GM23338 (cell line): ENCODE measurements around the gene LRRC28. TPM values are rescaled to one million over a fixed set of nuclear protein-coding genes. Genes with fewer than 3 reads are reported as not detected.

Source experiments
- ATAC-seq: fragments of 200-7000 bp; cut with Tn5 transposase; 3 replicates; pipeline ENCODE4 v1.9.1; 2020
- DNase-seq: peaks from one replicate; pipeline ENCODE4 v3.0.0-alpha.2; 2015; ENCODE audit warnings: low spot score
- H2AFZ ChIP-seq: fragments of 200-600 bp; sonication (generic); 2 replicates; pipeline ENCODE4 v1.8.0; 2016; ENCODE audit warnings: antibody characterized with exemption, mild to moderate bottlenecking, moderate library complexity
- H3F3A ChIP-seq: fragments of 200-600 bp; sonication (generic); replicated peaks from 2 replicates; pipeline ENCODE4 v1.8.0; 2017; ENCODE audit warnings: antibody characterized with exemption, mixed run types, low read depth
- H3K27ac ChIP-seq: fragments of 200-600 bp; sonication (generic); 2 replicates; pipeline ENCODE4 v1.6.1; 2016; ENCODE audit warnings: low read depth
- H3K27me3 ChIP-seq: fragments of 200-600 bp; sonication (generic); 2 replicates; pipeline ENCODE4 v1.8.0; 2016; ENCODE audit warnings: mild to moderate bottlenecking, mixed run types, moderate library complexity; ENCODE audit not compliant: insufficient read depth
- H3K36me3 ChIP-seq: fragments of 200-600 bp; sonication (generic); 2 replicates; pipeline ENCODE4 v1.8.0; 2016; ENCODE audit warnings: mild to moderate bottlenecking; ENCODE audit not compliant: insufficient read depth
- H3K4me1 ChIP-seq: fragments of 200-600 bp; sonication (generic); 2 replicates; pipeline ENCODE4 v1.8.0; 2016; ENCODE audit warnings: mild to moderate bottlenecking, moderate library complexity; ENCODE audit not compliant: insufficient read depth
- H3K4me2 ChIP-seq: fragments of 200-600 bp; sonication (generic); 2 replicates; pipeline ENCODE4 v1.7.1; 2017; ENCODE audit warnings: mixed run types
- H3K4me3 ChIP-seq: fragments of 200-600 bp; sonication (generic); 2 replicates; pipeline ENCODE4 v1.6.1; 2016; ENCODE audit warnings: mixed run types
- H3K79me2 ChIP-seq: fragments of 200-600 bp; sonication (generic); replicated peaks from 2 replicates; pipeline ENCODE4 v1.8.0; 2017; ENCODE audit warnings: mild to moderate bottlenecking; ENCODE audit not compliant: insufficient read depth
- H3K9me2 ChIP-seq: fragments of 200-600 bp; sonication (generic); 2 replicates; pipeline ENCODE4 v1.8.0; 2017; ENCODE audit not compliant: insufficient read depth
- H4K20me1 ChIP-seq: fragments of 200-600 bp; sonication (generic); replicated peaks from 2 replicates; pipeline ENCODE4 v1.8.0; 2017; ENCODE audit warnings: mild to moderate bottlenecking; ENCODE audit not compliant: insufficient read depth
- H3K27ac Mint-ChIP-seq: 2 replicates; pipeline ENCODE4 v1.8.0; 2020; ENCODE audit warnings: inconsistent platforms, mild to moderate bottlenecking, moderate library complexity, mixed read lengths
- H3K27me3 Mint-ChIP-seq: 3 replicates; pipeline ENCODE4 v1.8.0; 2022; ENCODE audit warnings: low read depth, mild to moderate bottlenecking, moderate library complexity, mixed read lengths, inconsistent platforms; ENCODE audit not compliant: insufficient read depth, poor library complexity
- H3K36me3 Mint-ChIP-seq: 3 replicates; pipeline ENCODE4 v1.8.0; 2021; ENCODE audit warnings: low read depth, mild to moderate bottlenecking, inconsistent platforms, moderate library complexity, mixed read lengths
- H3K4me1 Mint-ChIP-seq: 3 replicates; pipeline ENCODE4 v1.8.0; 2020; ENCODE audit warnings: mild to moderate bottlenecking, inconsistent platforms, mixed read lengths
- H3K4me3 Mint-ChIP-seq: 3 replicates; pipeline ENCODE4 v1.8.0; 2021; ENCODE audit warnings: moderate library complexity, mild to moderate bottlenecking, inconsistent platforms, mixed read lengths
- H3K9me3 Mint-ChIP-seq: 3 replicates; pipeline ENCODE4 v1.8.0; 2020; ENCODE audit warnings: moderate library complexity, mild to moderate bottlenecking, inconsistent platforms, mixed read lengths
- CREB1 ChIP-seq: fragments of 250-450 bp; sonication (Bioruptor Pico); IDR thresholded peaks from 2 replicates; pipeline ENCODE4 v1.5.0; 2020; ENCODE audit warnings: low read depth, mild to moderate bottlenecking, moderate library complexity
- CTCF ChIP-seq, 2 experiments: fragments of 200-600 bp in 1 of 2; sonication (generic) in 1 of 2; conservative IDR thresholded peaks; 2 replicates each; pipeline versions ENCODE4 v1.5.1 to v1.6.1; 2016 to 2017; ENCODE audit warnings: antibody characterized with exemption in 2 of 2, low read depth in 2 of 2, mild to moderate bottlenecking in 2 of 2, moderate library complexity in 1 of 2
- EZH2 ChIP-seq: fragments of 200-600 bp; sonication (generic); IDR thresholded peaks from one replicate; pipeline ENCODE4 v1.8.0; 2017; ENCODE audit warnings: antibody characterized with exemption, mild to moderate bottlenecking, low read depth; ENCODE audit not compliant: unreplicated experiment
- EZH2phosphoT487 ChIP-seq: fragments of 200-600 bp; sonication (generic); IDR thresholded peaks from one replicate; pipeline ENCODE4 v1.8.1; 2018; ENCODE audit warnings: antibody characterized with exemption; ENCODE audit not compliant: unreplicated experiment
- JUNB ChIP-seq: IDR thresholded peaks from one replicate; pipeline ENCODE4 v1.6.1; 2016; ENCODE audit warnings: antibody characterized with exemption; ENCODE audit not compliant: unreplicated experiment
- NANOG ChIP-seq: IDR thresholded peaks from 2 replicates; pipeline ENCODE4 v1.6.1; 2016; ENCODE audit warnings: antibody characterized with exemption, borderline replicate concordance
- POLR2AphosphoS5 ChIP-seq: IDR thresholded peaks from 2 replicates; pipeline ENCODE4 v1.6.1; 2016; ENCODE audit warnings: antibody characterized with exemption, low read depth
- REST ChIP-seq: IDR thresholded peaks from one replicate; pipeline ENCODE4 v1.6.1; 2018; ENCODE audit warnings: antibody characterized with exemption; ENCODE audit not compliant: unreplicated experiment
- STAT1 ChIP-seq: IDR thresholded peaks from one replicate; pipeline ENCODE4 v1.6.1; 2016; ENCODE audit warnings: antibody characterized with exemption; ENCODE audit not compliant: unreplicated experiment
- ZNF114 ChIP-seq: fragments of 250-450 bp; sonication (Bioruptor Pico); IDR thresholded peaks from 2 replicates; pipeline ENCODE4 v1.5.0; 2020; ENCODE audit warnings: mild to moderate bottlenecking, moderate library complexity
- ZNF331 ChIP-seq: fragments of 250-450 bp; sonication (Bioruptor Pico); IDR thresholded peaks from 2 replicates; pipeline ENCODE4 v1.5.0; 2020; ENCODE audit warnings: low read depth, mild to moderate bottlenecking, moderate library complexity
- ZNF462 ChIP-seq: fragments of 250-450 bp; sonication (Bioruptor Pico); IDR thresholded peaks from 2 replicates; pipeline ENCODE4 v1.5.0; 2020; ENCODE audit warnings: mild to moderate bottlenecking, moderate library complexity
- polyA plus RNA-seq: library from polyadenylated mRNA; unstranded; fragments of >200 nt; fragmentation: Nextera tagmentation; extraction: Ambion mirVana; gene quantifications from 2 replicates; pipeline ENCODE4 v1.2.1, GENCODE V29; 2016
- total RNA-seq: library from RNA; depleted of rRNA; stranded (reverse); fragments of >200 nt; shearing (Covaris generic); gene quantifications from 2 replicates; pipeline ENCODE4 v1.2.3, GENCODE V29; 2014
- TF ChIP-seq, protein P1 (sequence below): IDR thresholded peaks from 2 replicates; pipeline ENCODE4 v1.6.1; 2016; ENCODE audit warnings: antibody characterized with exemption

LRRC28 gene
- total and polyA plus RNA-seq, 2 experiments from 2014 or later = 12.9 to 28.4 TPM

DNA sequence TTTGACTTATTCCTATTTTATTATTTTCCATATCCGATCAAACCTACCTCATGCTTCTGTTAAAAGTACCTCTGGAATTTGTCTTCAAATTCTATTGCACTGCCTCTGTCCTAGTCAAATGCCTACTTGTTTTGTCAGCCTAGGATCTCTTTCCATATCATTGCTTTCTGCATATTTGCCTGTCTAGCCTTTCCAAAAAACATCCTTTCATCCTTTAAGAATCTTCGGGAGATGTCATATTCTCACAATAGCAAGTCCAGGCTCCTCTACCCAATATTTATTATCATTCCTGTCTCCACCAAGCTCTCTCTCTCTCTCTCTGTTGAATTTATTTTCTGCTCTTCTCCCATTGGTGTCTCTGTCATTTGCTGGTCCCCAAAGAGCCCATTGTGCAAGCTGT lies 80.1 kb downstream of the LRRC28 start:
- no peaks in the 10 kb centered on the region for H3K9me3 Mint-ChIP-seq
- H3K27me3 ChIP-seq = no peaks in the 10 kb centered on the region
- H3K4me1 Mint-ChIP-seq = peaks cover 15% of the 10 kb centered on the region
- no peak overlapping the region for H3K27ac Mint-ChIP-seq
- H3K9me2 ChIP-seq = no peaks in the 10 kb centered on the region
- H3K27ac ChIP-seq = no peak overlapping the region
- no peak overlapping the region for H3K4me3 Mint-ChIP-seq
- H3F3A ChIP-seq = no peaks in the 10 kb centered on the region
- TF ChIP-seq REST = no peak
- no peak for TF ChIP-seq STAT1
- no peak for TF ChIP-seq ZNF462 (CRISPR knock-in tag)
- no peak for TF ChIP-seq EZH2
- no peak for TF ChIP-seq CTCF (conservative IDR thresholded peaks at IDR 0.05; ENCODE audit: low read depth in 2 of 2)
- TF ChIP-seq EZH2phosphoT487 = no peak
- no peak for TF ChIP-seq POLR2AphosphoS5
- no peak for TF ChIP-seq NANOG
- TF ChIP-seq ZNF114 = no peak
- TF ChIP-seq CREB1 (CRISPR knock-in tag) = no peak
- TF ChIP-seq, protein P1, sequence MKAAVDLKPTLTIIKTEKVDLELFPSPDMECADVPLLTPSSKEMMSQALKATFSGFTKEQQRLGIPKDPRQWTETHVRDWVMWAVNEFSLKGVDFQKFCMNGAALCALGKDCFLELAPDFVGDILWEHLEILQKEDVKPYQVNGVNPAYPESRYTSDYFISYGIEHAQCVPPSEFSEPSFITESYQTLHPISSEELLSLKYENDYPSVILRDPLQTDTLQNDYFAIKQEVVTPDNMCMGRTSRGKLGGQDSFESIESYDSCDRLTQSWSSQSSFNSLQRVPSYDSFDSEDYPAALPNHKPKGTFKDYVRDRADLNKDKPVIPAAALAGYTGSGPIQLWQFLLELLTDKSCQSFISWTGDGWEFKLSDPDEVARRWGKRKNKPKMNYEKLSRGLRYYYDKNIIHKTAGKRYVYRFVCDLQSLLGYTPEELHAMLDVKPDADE = no peak
- no peak for TF ChIP-seq ZNF331
- TF ChIP-seq JUNB = no peak
- no peaks in the 10 kb centered on the region for H3K79me2 ChIP-seq
- H3K4me1 ChIP-seq = no peaks in the 10 kb centered on the region
- H3K36me3 Mint-ChIP-seq = no peaks in the 10 kb centered on the region
- H3K4me2 ChIP-seq = no peak overlapping the region
- ATAC-seq (no peak), DNase-seq (no peak)
- H3K36me3 ChIP-seq = no peaks in the 10 kb centered on the region
- no peaks in the 10 kb centered on the region for H3K27me3 Mint-ChIP-seq
- H3K4me3 ChIP-seq = no peak overlapping the region
- H4K20me1 ChIP-seq = no peaks in the 10 kb centered on the region
- H2AFZ ChIP-seq = no peak overlapping the region
